Measurements from ENCODE around the gene NFATC2IP.

NFATC2IP gene

GRCh38 chr16:28950648-28951409 is at the start of gene NFATC2IP:
Gene NFATC2IP (plus strand): TSS chr16:28950937. CDS start chr16:28951012, 75 bp downstream.
- peak within 1 kb of the TSS; percentile 76 for H3K27ac ChIP-seq
- TF ChIP-seq, protein P1, sequence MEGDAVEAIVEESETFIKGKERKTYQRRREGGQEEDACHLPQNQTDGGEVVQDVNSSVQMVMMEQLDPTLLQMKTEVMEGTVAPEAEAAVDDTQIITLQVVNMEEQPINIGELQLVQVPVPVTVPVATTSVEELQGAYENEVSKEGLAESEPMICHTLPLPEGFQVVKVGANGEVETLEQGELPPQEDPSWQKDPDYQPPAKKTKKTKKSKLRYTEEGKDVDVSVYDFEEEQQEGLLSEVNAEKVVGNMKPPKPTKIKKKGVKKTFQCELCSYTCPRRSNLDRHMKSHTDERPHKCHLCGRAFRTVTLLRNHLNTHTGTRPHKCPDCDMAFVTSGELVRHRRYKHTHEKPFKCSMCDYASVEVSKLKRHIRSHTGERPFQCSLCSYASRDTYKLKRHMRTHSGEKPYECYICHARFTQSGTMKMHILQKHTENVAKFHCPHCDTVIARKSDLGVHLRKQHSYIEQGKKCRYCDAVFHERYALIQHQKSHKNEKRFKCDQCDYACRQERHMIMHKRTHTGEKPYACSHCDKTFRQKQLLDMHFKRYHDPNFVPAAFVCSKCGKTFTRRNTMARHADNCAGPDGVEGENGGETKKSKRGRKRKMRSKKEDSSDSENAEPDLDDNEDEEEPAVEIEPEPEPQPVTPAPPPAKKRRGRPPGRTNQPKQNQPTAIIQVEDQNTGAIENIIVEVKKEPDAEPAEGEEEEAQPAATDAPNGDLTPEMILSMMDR (IDR thresholded peaks at IDR 0.05) = no peak
- TF ChIP-seq ZFX (IDR thresholded peaks at IDR 0.05; ENCODE audit: borderline replicate concordance) = no peak

DNA sequence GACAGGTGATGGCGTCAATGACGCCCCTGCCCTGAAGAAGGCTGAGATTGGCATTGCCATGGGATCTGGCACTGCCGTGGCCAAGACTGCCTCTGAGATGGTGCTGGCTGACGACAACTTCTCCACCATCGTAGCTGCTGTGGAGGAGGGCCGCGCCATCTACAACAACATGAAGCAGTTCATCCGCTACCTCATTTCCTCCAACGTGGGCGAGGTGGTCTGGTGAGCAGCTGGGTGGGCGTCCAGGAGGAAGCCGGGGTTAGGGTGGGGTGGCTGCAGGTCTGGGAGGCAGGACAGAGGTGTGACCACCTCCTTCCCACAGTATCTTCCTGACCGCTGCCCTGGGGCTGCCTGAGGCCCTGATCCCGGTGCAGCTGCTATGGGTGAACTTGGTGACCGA is 48.9 kb upstream of the NFATC2IP start:
- no peak overlapping the region for H3K27ac ChIP-seq
- TF ChIP-seq ZFX (IDR thresholded peaks at IDR 0.05; ENCODE audit: borderline replicate concordance) = no peak
- TF ChIP-seq, protein P1 (IDR thresholded peaks at IDR 0.05) = no peak

GRCh38 chr16:28902909-28903308 is 47.8 kb upstream of the NFATC2IP start:
- H3K27ac ChIP-seq = no peak overlapping the region
- TF ChIP-seq ZFX (IDR thresholded peaks at IDR 0.05; ENCODE audit: borderline replicate concordance) = no peak

DNA sequence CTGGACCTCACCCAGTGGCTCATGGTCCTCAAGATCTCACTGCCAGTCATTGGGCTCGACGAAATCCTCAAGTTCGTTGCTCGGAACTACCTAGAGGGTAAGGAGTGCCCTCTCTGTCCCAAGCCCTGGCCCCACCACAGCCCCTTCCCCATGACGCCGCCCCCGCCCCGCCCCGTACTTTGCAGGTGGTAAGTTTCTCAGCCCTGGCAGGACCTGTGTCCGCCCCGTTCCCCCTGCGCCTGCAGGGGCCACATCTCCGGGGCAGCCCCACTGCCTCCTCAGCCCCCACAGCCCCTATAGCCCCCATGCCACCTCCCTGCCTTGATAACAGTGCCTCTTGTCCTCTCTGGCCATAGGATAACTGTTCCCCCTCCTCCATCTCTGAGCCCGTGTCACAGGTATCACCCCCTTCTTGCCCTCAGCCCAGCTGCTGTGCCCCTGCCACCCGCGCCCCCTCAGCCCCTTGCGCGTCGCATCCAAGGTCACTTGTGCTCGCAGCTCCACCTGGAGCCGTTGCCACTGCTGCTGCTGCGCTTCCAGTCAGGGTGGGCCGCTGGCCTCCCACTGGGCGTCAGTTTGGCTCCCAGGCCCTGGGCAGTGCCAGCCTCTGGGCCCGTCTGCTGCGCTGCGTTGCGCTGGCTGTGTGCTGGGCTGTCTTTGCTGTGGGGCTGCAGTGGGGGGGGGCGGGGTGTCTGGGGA is 47.2 kb upstream of the NFATC2IP start:
- H3K27ac ChIP-seq = no peak overlapping the region

DNA sequence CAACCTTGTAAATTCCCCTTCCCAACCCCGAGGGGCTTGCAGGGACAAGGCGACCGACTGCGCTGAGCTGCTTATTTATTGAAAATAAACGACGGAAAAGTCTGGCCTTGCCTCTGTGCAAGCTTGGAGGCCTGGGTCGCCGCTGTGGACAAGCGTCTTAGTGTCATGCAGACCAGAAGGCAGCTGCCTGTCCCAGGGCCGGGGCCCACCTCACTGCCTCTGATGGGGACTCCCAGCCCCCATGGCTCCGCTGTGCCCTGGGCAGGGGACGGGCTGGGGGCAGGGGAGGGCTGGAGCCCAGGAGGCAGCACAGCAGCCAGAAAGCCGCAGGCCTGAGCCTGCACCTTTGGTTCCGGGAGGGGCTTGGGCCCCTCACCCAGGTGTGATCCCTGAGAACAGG is 46.4 kb upstream of the NFATC2IP start:
- no peak for TF ChIP-seq ZFX (IDR thresholded peaks at IDR 0.05; ENCODE audit: borderline replicate concordance)
- TF ChIP-seq, protein P1 (IDR thresholded peaks at IDR 0.05) = no peak
- H3K27ac ChIP-seq = no peak overlapping the region

More for the DNA sequence above, 47.2 kb upstream of the NFATC2IP start:
- TF ChIP-seq, protein P1 (IDR thresholded peaks at IDR 0.05) = no peak
- no peak for TF ChIP-seq ZFX (IDR thresholded peaks at IDR 0.05; ENCODE audit: borderline replicate concordance)

- no peak for TF ChIP-seq ZFX (IDR thresholded peaks at IDR 0.05; ENCODE audit: borderline replicate concordance)
- TF ChIP-seq, protein P1 (IDR thresholded peaks at IDR 0.05) = no peak
- no peak overlapping the region for H3K27ac ChIP-seq
Measured at GRCh38 chr16:28904828-28905227, 45.9 kb upstream of the NFATC2IP start.

DNA sequence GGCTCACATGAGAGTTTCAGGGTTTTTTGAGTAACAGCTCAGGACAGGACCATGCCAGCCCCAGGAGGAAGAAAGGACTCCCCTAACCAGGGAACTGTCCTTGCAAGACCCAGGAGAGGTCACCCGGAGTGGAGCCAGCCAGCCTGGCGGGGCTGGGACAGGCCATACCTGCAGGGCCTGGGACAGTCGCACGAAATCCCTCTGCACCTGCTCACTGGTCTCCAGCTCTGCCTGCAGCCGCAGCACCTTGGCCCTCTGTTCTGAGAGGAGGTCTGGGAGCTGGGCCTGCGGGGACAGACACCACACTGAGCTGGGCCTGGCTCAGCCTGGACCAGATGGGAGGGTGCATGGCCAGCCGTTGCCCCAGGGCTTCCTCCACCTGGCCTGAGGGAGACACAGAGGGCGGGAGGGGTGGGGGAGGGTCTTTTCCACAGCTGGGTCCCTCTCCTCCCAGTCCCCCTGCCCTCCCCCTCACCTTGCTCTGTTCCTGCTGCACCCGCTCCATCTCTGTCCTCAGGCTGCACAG is 45.4 kb upstream of the NFATC2IP start:
- no peak overlapping the region for H3K27ac ChIP-seq
- TF ChIP-seq ZFX (IDR thresholded peaks at IDR 0.05; ENCODE audit: borderline replicate concordance) = no peak
- TF ChIP-seq, protein P1 (IDR thresholded peaks at IDR 0.05) = no peak
